WTC11 (cell line): ENCODE data around the gene PDSS2. TPM values are rescaled to one million over a fixed set of nuclear protein-coding genes. Genes with fewer than 3 reads are reported as not detected.

Experiments
- ATAC-seq: fragments of 200-7000 bp; cut with Tn5 transposase; 2 replicates; pipeline ENCODE4 v1.10.0; 2021; ENCODE audit warnings: mild to moderate bottlenecking, moderate library complexity
- CTCF ChIA-PET: fragments of 300-600 bp; sonication (Branson Sonifier 250); formaldehyde crosslinking; loops from one replicate; lab custom pipeline; 2021; ENCODE audit warnings: antibody characterized with exemption; lab: Charles Lee
- POLR2A ChIA-PET: fragments of 350-600 bp; sonication (Branson Sonifier 250); formaldehyde crosslinking; loops from one replicate; lab custom pipeline; 2021; ENCODE audit warnings: antibody characterized with exemption; lab: Charles Lee
- DNase-seq: peaks from one replicate; pipeline ENCODE4 v3.0.0; 2021; ENCODE audit warnings: low spot score
- H3K27ac Mint-ChIP-seq: 2 replicates; pipeline ENCODE4 v1.8.0; 2021; ENCODE audit warnings: mixed read lengths
- H3K27me3 Mint-ChIP-seq: 2 replicates; pipeline ENCODE4 v1.8.0; 2021; ENCODE audit warnings: low read depth, mild to moderate bottlenecking, moderate library complexity, mixed read lengths
- H3K36me3 Mint-ChIP-seq: 2 replicates; pipeline ENCODE4 v1.8.0; 2021; ENCODE audit warnings: mixed read lengths
- H3K4me1 Mint-ChIP-seq: 2 replicates; pipeline ENCODE4 v1.8.0; 2022; ENCODE audit warnings: mixed read lengths
- H3K4me3 Mint-ChIP-seq: 2 replicates; pipeline ENCODE4 v1.8.0; 2021; ENCODE audit warnings: mild to moderate bottlenecking, moderate library complexity, mixed read lengths
- H3K9me3 Mint-ChIP-seq: 2 replicates; pipeline ENCODE4 v1.8.0; 2021; ENCODE audit warnings: mixed read lengths
- FOXK1 ChIP-seq: sonication (generic); formaldehyde crosslinking; IDR thresholded peaks from 2 replicates; pipeline ENCODE4 v1.8.0; 2022; ENCODE audit warnings: mild to moderate bottlenecking, moderate library complexity, missing genetic modification reagents
- HMGA2 ChIP-seq: fragments of 250-450 bp; sonication (Bioruptor Pico); IDR thresholded peaks from 2 replicates; pipeline ENCODE4 v1.4.0; 2021; ENCODE audit warnings: mild to moderate bottlenecking, moderate library complexity
- HMGXB4 ChIP-seq: sonication (generic); formaldehyde crosslinking; IDR thresholded peaks from 2 replicates; pipeline ENCODE4 v1.8.1; 2023; ENCODE audit warnings: mild to moderate bottlenecking, moderate library complexity, missing genetic modification reagents
- MXD4 ChIP-seq: fragments of 250-450 bp; sonication (Bioruptor Pico); IDR thresholded peaks from 2 replicates; pipeline ENCODE4 v1.8.0; 2021; ENCODE audit warnings: mild to moderate bottlenecking, moderate library complexity, borderline replicate concordance
- NFE2L1 ChIP-seq: sonication (generic); formaldehyde crosslinking; IDR thresholded peaks from 2 replicates; pipeline ENCODE4 v1.8.1; 2023; ENCODE audit warnings: missing genetic modification reagents
- NR2C2 ChIP-seq: sonication (generic); formaldehyde crosslinking; IDR thresholded peaks from 2 replicates; pipeline ENCODE4 v1.8.0; 2022; ENCODE audit warnings: mild to moderate bottlenecking, missing genetic modification reagents
- RELA ChIP-seq: sonication (generic); formaldehyde crosslinking; IDR thresholded peaks from 2 replicates; pipeline ENCODE4 v1.8.1; 2022; ENCODE audit warnings: missing genetic modification reagents, mild to moderate bottlenecking, borderline replicate concordance
- RORB ChIP-seq: fragments of 250-450 bp; sonication (Bioruptor Pico); IDR thresholded peaks from 2 replicates; pipeline ENCODE4 v1.9.0; 2021; ENCODE audit warnings: mild to moderate bottlenecking
- SMAD4 ChIP-seq: sonication (generic); formaldehyde crosslinking; IDR thresholded peaks from 2 replicates; pipeline ENCODE4 v1.8.0; 2022; ENCODE audit warnings: mild to moderate bottlenecking, missing genetic modification reagents
- TEAD4 ChIP-seq: sonication (generic); formaldehyde crosslinking; IDR thresholded peaks from 2 replicates; pipeline ENCODE4 v1.8.0; 2022; ENCODE audit warnings: mild to moderate bottlenecking, missing genetic modification reagents
- TP53 ChIP-seq: sonication (generic); formaldehyde crosslinking; IDR thresholded peaks from 2 replicates; pipeline ENCODE4 v1.8.1; 2023; ENCODE audit warnings: mild to moderate bottlenecking, missing genetic modification reagents
- ZNF138 ChIP-seq: sonication (generic); formaldehyde crosslinking; conservative IDR thresholded peaks from 2 replicates; pipeline ENCODE4 v1.8.1; 2022; ENCODE audit warnings: mild to moderate bottlenecking, moderate library complexity, missing genetic modification reagents
- ZNF219 ChIP-seq: sonication (generic); formaldehyde crosslinking; IDR thresholded peaks from 2 replicates; pipeline ENCODE4 v1.8.0; 2023; ENCODE audit warnings: missing genetic modification reagents, mild to moderate bottlenecking, borderline replicate concordance
- ZNF232 ChIP-seq: sonication (generic); formaldehyde crosslinking; IDR thresholded peaks from 2 replicates; pipeline ENCODE4 v1.8.0; 2022; ENCODE audit warnings: mild to moderate bottlenecking, missing genetic modification reagents
- total RNA-seq: library from RNA; stranded (reverse); gene quantifications from 3 replicates; pipeline ENCODE4 v1.2.3, GENCODE V29; 2021
- TF ChIP-seq, protein P1 (sequence below): sonication (generic); formaldehyde crosslinking; conservative IDR thresholded peaks from 2 replicates; pipeline ENCODE4 v1.8.1; 2022; ENCODE audit warnings: mild to moderate bottlenecking, missing genetic modification reagents
- TF ChIP-seq, protein P2 (sequence below): fragments of 250-450 bp; sonication (Bioruptor Pico); IDR thresholded peaks from 2 replicates; pipeline ENCODE4 v2.1.2; 2022; ENCODE audit warnings: mild to moderate bottlenecking, moderate library complexity
- TF ChIP-seq, protein P3 (sequence below): sonication (generic); formaldehyde crosslinking; IDR thresholded peaks from 2 replicates; pipeline ENCODE4 v1.8.1; 2023; ENCODE audit warnings: mild to moderate bottlenecking, missing genetic modification reagents
- TF ChIP-seq, protein P4 (sequence below): fragments of 250-450 bp; sonication (Bioruptor Pico); IDR thresholded peaks from 2 replicates; pipeline ENCODE4 v1.8.0; 2021; ENCODE audit warnings: mild to moderate bottlenecking
- TF ChIP-seq, protein P5 (sequence below): sonication (generic); formaldehyde crosslinking; IDR thresholded peaks from 2 replicates; pipeline ENCODE4 v1.8.1; 2022; ENCODE audit warnings: mild to moderate bottlenecking, moderate library complexity, missing genetic modification reagents

Gene PDSS2
- total RNA-seq, 1 experiment from 2014 or later, result 18.3 TPM

- TF ChIP-seq, protein P1, sequence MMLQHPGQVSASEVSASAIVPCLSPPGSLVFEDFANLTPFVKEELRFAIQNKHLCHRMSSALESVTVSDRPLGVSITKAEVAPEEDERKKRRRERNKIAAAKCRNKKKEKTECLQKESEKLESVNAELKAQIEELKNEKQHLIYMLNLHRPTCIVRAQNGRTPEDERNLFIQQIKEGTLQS (CRISPR knock-in tag), result no peak
- TF ChIP-seq HMGA2 (CRISPR knock-in tag), result no peak
- TF ChIP-seq SMAD4 (CRISPR knock-in tag), result no peak
- TF ChIP-seq FOXK1 (CRISPR knock-in tag), result no peak
- TF ChIP-seq, protein P2, sequence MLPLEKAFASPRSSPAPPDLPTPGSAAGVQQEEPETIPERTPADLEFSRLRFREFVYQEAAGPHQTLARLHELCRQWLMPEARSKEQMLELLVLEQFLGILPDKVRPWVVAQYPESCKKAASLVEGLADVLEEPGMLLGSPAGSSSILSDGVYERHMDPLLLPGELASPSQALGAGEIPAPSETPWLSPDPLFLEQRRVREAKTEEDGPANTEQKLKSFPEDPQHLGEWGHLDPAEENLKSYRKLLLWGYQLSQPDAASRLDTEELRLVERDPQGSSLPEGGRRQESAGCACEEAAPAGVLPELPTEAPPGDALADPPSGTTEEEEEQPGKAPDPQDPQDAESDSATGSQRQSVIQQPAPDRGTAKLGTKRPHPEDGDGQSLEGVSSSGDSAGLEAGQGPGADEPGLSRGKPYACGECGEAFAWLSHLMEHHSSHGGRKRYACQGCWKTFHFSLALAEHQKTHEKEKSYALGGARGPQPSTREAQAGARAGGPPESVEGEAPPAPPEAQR (CRISPR knock-in tag), result no peak
- TF ChIP-seq TP53 (CRISPR knock-in tag), result no peak
- no peak for TF ChIP-seq ZNF219 (CRISPR knock-in tag)
- no peak for TF ChIP-seq NR2C2
- no peak for TF ChIP-seq ZNF138 (CRISPR knock-in tag)
- TF ChIP-seq TEAD4 (CRISPR knock-in tag), result no peak
- no peak for TF ChIP-seq MXD4 (CRISPR knock-in tag)
- no peak for ATAC-seq
- H3K4me1 Mint-ChIP-seq, result peaks cover 59% of the 10 kb centered on the region
- DNase-seq, result no peak
- no peaks in the 10 kb centered on the region for H3K36me3 Mint-ChIP-seq
- H3K4me3 Mint-ChIP-seq, result no peak overlapping the region
- H3K27ac Mint-ChIP-seq, result no peak overlapping the region
- H3K27me3 Mint-ChIP-seq, result no peaks in the 10 kb centered on the region
- ChIA-PET CTCF (no interaction called here), POLR2A (no interaction called here)
- H3K9me3 Mint-ChIP-seq, result no peaks in the 10 kb centered on the region
These were observed 336.6 kb downstream of the PDSS2 start for GRCh38 chr6:107122748-107123147.

GRCh38 chr6:107121964-107122495, 337.3 kb downstream of the PDSS2 start:
- no peaks in the 10 kb centered on the region for H3K9me3 Mint-ChIP-seq
- ChIA-PET CTCF (no interaction called here), POLR2A (no interaction called here)
- no peak for DNase-seq
- H3K36me3 Mint-ChIP-seq, result no peaks in the 10 kb centered on the region
- H3K4me3 Mint-ChIP-seq, result no peak overlapping the region
- H3K27ac Mint-ChIP-seq, result peak overlapping the region; percentile 57; the same call in 1 of the 2 replicates
- no peak for ATAC-seq
- peaks cover 63% of the 10 kb centered on the region for H3K4me1 Mint-ChIP-seq
- H3K27me3 Mint-ChIP-seq, result no peaks in the 10 kb centered on the region
- TF ChIP-seq, protein P3, sequence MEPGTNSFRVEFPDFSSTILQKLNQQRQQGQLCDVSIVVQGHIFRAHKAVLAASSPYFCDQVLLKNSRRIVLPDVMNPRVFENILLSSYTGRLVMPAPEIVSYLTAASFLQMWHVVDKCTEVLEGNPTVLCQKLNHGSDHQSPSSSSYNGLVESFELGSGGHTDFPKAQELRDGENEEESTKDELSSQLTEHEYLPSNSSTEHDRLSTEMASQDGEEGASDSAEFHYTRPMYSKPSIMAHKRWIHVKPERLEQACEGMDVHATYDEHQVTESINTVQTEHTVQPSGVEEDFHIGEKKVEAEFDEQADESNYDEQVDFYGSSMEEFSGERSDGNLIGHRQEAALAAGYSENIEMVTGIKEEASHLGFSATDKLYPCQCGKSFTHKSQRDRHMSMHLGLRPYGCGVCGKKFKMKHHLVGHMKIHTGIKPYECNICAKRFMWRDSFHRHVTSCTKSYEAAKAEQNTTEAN (CRISPR knock-in tag), result no peak
- no peak for TF ChIP-seq RELA

GRCh38 chr6:107121266-107121665, 338.1 kb downstream of the PDSS2 start:
- ATAC-seq, result no peak
- H3K27me3 Mint-ChIP-seq, result no peaks in the 10 kb centered on the region
- POLR2A ChIA-PET, result no interaction called here
- DNase-seq, result no peak
- peaks cover 66% of the 10 kb centered on the region for H3K4me1 Mint-ChIP-seq
- no peaks in the 10 kb centered on the region for H3K9me3 Mint-ChIP-seq
- H3K27ac Mint-ChIP-seq, result peak overlapping the region; percentile 91
- CTCF ChIA-PET, result no interaction called here
- H3K36me3 Mint-ChIP-seq, result no peaks in the 10 kb centered on the region
- H3K4me3 Mint-ChIP-seq, result no peak overlapping the region
- TF ChIP-seq, protein P4, sequence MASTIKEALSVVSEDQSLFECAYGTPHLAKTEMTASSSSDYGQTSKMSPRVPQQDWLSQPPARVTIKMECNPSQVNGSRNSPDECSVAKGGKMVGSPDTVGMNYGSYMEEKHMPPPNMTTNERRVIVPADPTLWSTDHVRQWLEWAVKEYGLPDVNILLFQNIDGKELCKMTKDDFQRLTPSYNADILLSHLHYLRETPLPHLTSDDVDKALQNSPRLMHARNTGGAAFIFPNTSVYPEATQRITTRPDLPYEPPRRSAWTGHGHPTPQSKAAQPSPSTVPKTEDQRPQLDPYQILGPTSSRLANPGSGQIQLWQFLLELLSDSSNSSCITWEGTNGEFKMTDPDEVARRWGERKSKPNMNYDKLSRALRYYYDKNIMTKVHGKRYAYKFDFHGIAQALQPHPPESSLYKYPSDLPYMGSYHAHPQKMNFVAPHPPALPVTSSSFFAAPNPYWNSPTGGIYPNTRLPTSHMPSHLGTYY (CRISPR knock-in tag), result no peak
- no peak for TF ChIP-seq ZNF232 (CRISPR knock-in tag)
- TF ChIP-seq, protein P5, sequence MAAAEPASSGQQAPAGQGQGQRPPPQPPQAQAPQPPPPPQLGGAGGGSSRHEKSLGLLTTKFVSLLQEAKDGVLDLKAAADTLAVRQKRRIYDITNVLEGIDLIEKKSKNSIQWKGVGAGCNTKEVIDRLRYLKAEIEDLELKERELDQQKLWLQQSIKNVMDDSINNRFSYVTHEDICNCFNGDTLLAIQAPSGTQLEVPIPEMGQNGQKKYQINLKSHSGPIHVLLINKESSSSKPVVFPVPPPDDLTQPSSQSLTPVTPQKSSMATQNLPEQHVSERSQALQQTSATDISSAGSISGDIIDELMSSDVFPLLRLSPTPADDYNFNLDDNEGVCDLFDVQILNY (CRISPR knock-in tag), result no peak
- TF ChIP-seq ZNF138 (CRISPR knock-in tag), result no peak
- TF ChIP-seq NFE2L1 (CRISPR knock-in tag), result no peak
- no peak for TF ChIP-seq HMGXB4 (CRISPR knock-in tag)
- TF ChIP-seq, protein P3 (CRISPR knock-in tag), result no peak
- TF ChIP-seq HMGA2 (CRISPR knock-in tag), result no peak
- TF ChIP-seq, protein P2 (CRISPR knock-in tag), result no peak
- TF ChIP-seq RORB (CRISPR knock-in tag), result no peak
